Globus pallidus (tissue), 1 donor: ENCODE results near the gene TMEM232.

Experiments used
- DNase-seq: peaks from one replicate; pipeline ENCODE4 v3.0.0-alpha.2; 2015; ENCODE audit warnings: low spot score

Gene TMEM232

DNA sequence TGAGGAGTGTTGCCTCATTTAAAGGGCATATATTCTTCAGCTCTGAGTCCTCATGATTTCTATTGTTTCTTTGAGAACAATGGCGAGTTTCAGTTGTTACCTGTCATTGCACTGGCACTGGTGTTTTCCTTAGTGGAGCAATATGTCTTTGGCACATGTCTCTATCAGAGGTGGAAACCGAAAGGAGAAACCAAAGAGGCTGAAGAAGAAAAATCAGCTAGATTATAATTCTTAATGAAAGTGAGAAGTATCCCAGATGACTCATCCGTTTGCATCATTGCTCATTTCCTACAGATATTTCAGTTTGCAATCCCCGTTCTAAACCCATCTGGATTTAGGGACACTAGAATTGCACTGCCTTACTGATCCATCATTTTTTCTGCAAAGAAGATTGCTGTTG is 324.6 kb downstream of the TMEM232 start:
- no peak for DNase-seq

DNA sequence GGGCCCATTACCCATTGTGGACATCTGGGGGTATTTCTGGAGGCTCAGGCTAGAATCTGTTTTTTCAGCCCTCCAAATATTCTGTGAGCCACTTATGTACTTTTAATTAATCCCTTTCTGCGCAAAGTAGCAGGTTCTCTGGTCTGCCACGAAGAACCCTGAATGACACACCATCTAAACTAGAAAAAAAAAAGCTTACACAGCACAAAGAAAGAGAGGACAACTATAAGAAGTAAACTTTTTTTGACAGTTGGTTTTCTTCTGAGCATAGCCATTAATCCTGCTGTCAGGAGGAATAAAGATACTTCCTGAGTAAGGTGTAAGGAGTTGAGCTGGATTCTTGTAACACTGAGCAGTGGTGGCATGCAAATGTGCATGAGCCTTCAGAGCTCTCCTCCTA is 327.5 kb downstream of the TMEM232 start:
- DNase-seq: no peak

DNA sequence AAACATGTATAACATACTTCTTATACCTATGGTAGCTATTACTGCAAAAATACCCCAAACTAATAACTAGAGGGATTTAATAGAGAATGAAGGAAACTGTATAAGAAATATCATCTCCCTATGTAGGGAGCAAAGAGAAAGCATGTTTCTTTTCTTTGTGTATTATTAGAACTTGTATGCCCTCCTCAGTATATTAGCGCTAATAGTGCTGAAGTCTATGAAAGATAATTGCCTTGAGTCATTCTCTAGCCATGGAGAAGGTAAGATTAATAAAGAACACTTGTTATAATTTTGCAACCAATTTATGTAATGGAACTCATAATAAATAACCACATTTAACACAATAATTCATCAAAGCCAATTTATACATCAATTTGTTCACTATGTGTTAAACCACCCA is 329.2 kb downstream of the TMEM232 start:
- DNase-seq: no peak

DNA sequence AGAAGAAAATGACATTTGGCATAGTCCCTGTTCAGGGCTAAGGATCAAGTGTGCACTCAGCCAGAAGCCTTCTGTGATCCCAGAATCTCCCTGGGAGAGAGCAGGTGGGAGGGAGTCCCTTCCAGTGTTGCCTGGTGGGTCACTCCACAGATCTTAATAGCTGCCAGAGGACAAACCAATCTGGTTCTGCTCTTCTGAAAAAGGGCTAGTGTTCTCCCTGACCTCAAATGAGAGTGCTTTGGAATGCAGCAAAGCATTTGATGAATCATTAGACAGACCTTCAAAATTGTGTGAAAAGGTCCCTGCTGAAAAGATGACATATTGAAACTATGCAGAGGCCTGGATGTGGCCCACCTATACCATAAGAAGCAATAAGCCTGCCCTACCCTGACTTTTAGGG is 339.7 kb downstream of the TMEM232 start:
- DNase-seq: peak; percentile 48

DNA sequence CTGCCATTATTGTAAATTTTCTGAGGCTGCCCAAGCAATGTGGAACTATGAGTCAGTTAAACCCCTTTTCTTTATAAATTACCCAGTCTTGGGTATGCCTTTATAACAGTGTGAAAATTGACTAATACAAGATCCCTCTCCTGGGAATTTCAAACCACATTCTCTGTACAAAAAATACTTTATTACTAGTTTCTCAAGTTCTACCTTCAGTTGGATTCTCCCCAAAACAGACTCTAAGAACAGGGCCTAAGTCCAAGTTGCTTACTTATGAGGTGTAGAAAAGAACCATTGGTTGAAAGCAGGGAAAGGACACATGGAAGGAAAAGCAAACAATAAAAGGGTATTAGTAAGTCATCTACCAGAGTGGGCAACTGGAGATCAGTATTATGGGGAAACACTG is 343.2 kb downstream of the TMEM232 start:
- DNase-seq: no peak

DNA sequence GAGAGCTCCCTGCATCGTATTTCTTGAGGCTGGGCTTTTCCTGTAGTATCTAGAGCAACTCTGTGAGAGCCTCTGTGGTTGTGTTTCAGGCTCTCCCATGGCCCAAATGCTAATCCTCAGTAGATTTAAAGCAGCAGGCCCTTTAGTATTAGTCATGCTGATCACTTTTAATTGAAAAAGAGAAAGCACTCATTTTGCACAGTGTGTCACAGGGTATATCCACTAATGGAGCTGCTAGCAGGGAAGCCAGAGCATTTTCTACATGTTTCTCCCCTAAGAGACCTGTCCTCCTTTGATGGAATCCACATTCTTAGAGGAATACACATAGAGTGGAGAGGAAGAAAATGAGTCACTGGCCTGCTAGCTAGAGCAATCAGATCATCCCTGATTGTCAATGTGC is 348.5 kb downstream of the TMEM232 start:
- DNase-seq: no peak

DNA sequence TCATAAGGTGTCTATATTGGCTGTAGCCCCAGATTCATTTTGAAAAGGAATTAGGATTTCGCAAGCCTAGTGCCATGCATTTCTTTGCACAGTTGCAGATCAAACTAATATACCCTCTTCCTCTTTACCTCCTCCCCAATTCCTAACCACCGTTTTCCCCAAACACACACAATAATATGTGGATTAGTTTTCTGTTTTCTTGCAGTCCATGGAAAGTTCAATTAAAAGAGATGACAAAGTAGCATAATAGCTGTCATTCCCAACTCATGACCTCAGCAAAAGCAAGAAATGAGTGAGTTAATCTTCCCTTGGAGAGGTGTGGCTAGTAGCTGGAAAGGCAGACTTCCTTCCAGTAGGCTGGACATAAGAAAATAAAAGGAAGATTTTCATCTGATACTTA is 349.1 kb downstream of the TMEM232 start:
- no peak for DNase-seq

DNA sequence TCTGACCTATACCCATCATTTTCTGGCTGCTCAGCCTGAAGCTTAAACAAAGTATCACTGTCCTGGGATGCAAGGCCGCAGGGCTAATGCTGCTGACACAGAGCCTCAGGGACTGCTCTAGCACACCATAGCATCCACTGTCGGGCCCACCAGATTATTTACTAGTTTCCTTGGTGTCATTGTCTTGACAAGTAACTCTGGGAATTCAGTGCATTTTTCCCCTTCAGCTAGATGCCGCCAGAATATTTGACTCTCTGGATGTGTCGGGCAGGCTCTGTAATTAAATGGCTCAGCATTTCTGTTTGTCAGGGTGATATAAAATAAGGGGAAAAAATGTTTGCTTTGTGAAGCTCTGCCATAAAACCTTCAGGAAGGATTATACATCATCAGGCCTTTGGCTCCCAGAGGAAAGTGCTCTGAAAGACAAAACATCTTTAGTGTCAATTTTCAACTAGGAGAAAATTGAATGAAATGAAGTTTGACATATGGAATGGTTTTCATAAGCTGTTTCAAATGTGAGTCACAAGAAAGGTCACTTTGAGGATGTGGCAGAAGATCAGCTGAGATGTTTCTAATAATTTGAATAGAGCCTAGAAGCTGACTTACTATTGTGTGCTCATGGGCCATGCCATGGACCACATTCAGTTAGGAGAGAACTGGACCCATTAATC is 350.1 kb downstream of the TMEM232 start:
- no peak for DNase-seq

DNA sequence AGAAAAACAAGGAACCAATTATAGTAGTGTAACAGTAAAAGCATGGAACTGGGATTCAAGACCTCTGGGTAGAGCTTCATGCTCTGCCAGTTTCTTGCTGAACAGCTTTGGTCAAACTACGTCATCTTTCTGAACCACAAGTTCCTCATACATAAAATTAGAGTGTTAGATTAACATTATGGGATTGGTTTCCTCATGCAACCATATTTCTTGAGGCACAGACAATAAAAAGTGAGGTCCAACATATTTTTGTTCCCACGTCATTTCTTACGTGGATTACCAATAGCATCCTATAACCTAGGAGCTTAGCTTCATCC is 354.8 kb downstream of the TMEM232 start:
- DNase-seq: no peak

DNA sequence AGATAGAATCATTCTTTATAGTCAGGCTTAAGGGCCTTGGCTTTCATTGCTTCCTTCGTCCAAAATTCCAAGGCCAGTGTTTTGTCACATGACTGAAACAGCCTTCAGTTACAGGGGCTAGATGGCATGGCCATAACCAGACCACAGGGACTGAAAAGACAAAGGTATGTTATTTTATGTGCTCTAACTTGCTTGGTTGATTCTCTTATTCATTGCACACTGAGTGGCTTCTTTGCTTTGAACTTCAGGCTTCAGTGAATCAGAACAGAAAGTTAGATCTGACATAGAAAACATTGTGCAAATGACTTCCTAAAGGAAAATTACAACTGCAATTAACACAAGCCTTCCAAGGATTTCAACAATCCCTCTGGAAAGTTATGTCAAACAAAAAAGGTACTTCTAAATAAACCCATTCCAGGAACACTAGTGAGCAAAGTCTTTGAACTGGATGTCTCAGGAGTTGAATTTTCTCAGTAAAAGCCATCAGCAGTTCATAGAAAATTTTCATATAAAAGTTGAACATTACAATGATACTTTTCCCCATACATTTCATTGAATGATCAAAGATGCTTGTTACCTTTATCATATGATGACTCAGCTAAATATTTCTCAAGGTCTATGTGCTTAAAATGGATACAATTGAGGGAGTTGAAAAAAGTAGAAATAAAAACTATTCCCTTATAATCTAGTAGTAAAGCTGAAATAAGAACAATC is 355.3 kb downstream of the TMEM232 start:
- DNase-seq: no peak
